ENCODE measurements around the gene ETV6. TPM values are rescaled to one million over a fixed set of nuclear protein-coding genes. Genes with fewer than 3 reads are reported as not detected.

ETV6 gene
- total RNA-seq, 1 experiment from 2014 or later: 14.1 TPM

DNA sequence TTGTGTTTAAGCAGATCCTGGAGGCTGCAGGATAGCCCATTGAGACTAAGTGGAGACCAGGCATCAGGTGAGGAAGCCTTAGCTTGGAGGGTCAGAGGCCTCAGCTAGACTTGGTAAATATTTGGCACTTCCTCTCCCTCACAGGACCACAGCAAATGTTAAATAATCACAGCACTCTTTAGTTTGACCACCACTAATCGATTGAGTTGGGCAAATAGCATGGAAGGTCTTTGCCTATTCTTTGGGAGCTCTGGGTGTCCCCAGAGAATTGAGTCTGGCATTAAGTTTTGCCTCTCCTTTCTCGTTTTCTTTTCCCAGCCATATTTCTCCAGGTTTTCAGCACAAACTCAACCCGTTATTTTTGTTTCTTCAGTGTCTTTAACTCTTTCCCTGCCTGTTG, 61.4 kb downstream of the ETV6 start:
- Histone ChIP-seq H3K4me2 (ENCODE audit: low read length) (no peak overlapping the region), H3K9me3 (ENCODE audit: control insufficient read depth in 1 of 2, insufficient read depth in 1 of 2, low read depth in 1 of 2, low read length in 2 of 2) (no peaks in the 10 kb centered on the region), H3K9ac (ENCODE audit: low read length) (no peak overlapping the region), H4K20me1 (ENCODE audit: insufficient read depth) (no peaks in the 10 kb centered on the region), H3K79me2 (ENCODE audit: insufficient read depth, low read length) (no peaks in the 10 kb centered on the region), H3K27ac (ENCODE audit: low read depth, low read length) (no peak overlapping the region), H3K27me3 (ENCODE audit: insufficient read depth, low read length) (no peaks in the 10 kb centered on the region), H2AFZ (ENCODE audit: low read depth, low read length, poor library complexity, severe bottlenecking) (no peak overlapping the region), H3K4me3 (replicated peaks in 1 of 2; ENCODE audit: low read depth in 1 of 2, low read length in 2 of 2) (no peak overlapping the region), H3K9me2 (ENCODE audit: insufficient read depth) (no peaks in the 10 kb centered on the region), H3K36me3 (ENCODE audit: control insufficient read depth in 1 of 2, insufficient read depth in 2 of 2, low read length in 2 of 2) (no peaks in the 10 kb centered on the region), H3K4me1 (ENCODE audit: control insufficient read depth in 1 of 2, insufficient read depth in 2 of 2, low read length in 2 of 2) (no peaks in the 10 kb centered on the region)
- intact Hi-C loops (cut with micrococcal nuclease): no loop called here
- ChIA-PET POLR2A (no interaction called here), RAD21 (ENCODE audit: low non-redundant PET in 1 of 2, low total read pairs in 2 of 2, uncharacterized antibody in 2 of 2, unreplicated experiment in 2 of 2) (no interaction called here), CTCF (no interaction called here)
- no TSS peak for BruUV-seq (replicated peaks)
- DNase-seq (ENCODE audit: low read depth, low spot score): no peak
- TF ChIP-seq FOSL1 (IDR thresholded peaks at IDR 0.05; ENCODE audit: low read depth) (no peak), CEBPB (IDR thresholded peaks at IDR 0.05; ENCODE audit: low read depth) (no peak), SRF (IDR thresholded peaks at IDR 0.05; ENCODE audit: low read depth) (no peak), EGR1 (IDR thresholded peaks at IDR 0.05; ENCODE audit: low read depth) (no peak), RAD21 (IDR thresholded peaks at IDR 0.05; ENCODE audit: low read depth) (no peak), EZH2 (IDR thresholded peaks at IDR 0.05) (no peak), POLR2AphosphoS5 (IDR thresholded peaks at IDR 0.05; ENCODE audit: low read depth, low read length) (no peak), JUND (IDR thresholded peaks at IDR 0.05) (no peak)
- TF ChIP-seq, protein P1, sequence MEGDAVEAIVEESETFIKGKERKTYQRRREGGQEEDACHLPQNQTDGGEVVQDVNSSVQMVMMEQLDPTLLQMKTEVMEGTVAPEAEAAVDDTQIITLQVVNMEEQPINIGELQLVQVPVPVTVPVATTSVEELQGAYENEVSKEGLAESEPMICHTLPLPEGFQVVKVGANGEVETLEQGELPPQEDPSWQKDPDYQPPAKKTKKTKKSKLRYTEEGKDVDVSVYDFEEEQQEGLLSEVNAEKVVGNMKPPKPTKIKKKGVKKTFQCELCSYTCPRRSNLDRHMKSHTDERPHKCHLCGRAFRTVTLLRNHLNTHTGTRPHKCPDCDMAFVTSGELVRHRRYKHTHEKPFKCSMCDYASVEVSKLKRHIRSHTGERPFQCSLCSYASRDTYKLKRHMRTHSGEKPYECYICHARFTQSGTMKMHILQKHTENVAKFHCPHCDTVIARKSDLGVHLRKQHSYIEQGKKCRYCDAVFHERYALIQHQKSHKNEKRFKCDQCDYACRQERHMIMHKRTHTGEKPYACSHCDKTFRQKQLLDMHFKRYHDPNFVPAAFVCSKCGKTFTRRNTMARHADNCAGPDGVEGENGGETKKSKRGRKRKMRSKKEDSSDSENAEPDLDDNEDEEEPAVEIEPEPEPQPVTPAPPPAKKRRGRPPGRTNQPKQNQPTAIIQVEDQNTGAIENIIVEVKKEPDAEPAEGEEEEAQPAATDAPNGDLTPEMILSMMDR (IDR thresholded peaks at IDR 0.05 in 2 of 3, conservative IDR thresholded peaks at IDR 0.05 in 1 of 3; ENCODE audit: borderline replicate concordance in 1 of 3, insufficient read depth in 1 of 3, low read depth in 2 of 3, low read length in 2 of 3): no peak
- no peak for ATAC-seq

DNA sequence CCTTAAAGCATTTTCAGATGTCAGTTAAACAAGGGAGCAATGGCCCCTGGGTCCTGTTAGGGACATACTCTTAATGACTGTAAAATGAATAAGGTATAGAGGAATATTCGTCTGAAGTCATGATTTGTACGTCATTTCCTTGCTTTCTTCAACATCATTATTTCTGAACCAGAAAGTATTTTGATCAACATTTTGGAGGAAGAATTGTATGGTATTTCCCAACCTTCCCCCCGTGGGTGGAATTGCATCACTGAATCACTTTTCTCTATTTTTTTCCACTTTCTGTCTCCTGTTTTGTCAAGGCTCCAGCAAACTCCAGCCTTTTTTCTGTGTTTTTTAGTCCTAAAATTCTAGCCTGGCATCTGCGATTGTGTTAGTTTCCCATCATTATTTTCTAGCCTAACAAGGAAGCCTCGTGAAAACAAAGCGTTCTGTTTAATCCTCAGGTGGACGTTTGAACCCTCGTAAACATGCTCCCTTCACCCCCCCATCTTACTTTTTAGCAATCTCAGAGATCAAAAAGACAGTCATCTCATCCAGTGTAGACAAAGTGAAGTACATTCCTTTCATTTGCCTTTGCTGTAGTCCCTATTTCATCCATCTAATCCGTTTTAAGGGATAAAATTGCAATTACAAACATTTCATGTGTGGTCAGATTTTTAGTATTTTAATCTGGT, 62.3 kb downstream of the ETV6 start:
- intact Hi-C loops (cut with micrococcal nuclease): no loop called here
- no peaks in the 10 kb centered on the region for H3K79me2 ChIP-seq (ENCODE audit: insufficient read depth, low read length)
- H3K4me1 ChIP-seq (ENCODE audit: control insufficient read depth in 1 of 2, insufficient read depth in 2 of 2, low read length in 2 of 2): no peaks in the 10 kb centered on the region
- H3K36me3 ChIP-seq (ENCODE audit: control insufficient read depth in 1 of 2, insufficient read depth in 2 of 2, low read length in 2 of 2): no peaks in the 10 kb centered on the region
- no peak overlapping the region for H3K9ac ChIP-seq (ENCODE audit: low read length)
- ChIA-PET CTCF (no interaction called here), RAD21 (ENCODE audit: low non-redundant PET in 1 of 2, low total read pairs in 2 of 2, uncharacterized antibody in 2 of 2, unreplicated experiment in 2 of 2) (no interaction called here), POLR2A (no interaction called here)
- TF ChIP-seq, protein P2, sequence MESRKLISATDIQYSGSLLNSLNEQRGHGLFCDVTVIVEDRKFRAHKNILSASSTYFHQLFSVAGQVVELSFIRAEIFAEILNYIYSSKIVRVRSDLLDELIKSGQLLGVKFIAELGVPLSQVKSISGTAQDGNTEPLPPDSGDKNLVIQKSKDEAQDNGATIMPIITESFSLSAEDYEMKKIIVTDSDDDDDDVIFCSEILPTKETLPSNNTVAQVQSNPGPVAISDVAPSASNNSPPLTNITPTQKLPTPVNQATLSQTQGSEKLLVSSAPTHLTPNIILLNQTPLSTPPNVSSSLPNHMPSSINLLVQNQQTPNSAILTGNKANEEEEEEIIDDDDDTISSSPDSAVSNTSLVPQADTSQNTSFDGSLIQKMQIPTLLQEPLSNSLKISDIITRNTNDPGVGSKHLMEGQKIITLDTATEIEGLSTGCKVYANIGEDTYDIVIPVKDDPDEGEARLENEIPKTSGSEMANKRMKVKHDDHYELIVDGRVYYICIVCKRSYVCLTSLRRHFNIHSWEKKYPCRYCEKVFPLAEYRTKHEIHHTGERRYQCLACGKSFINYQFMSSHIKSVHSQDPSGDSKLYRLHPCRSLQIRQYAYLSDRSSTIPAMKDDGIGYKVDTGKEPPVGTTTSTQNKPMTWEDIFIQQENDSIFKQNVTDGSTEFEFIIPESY (IDR thresholded peaks at IDR 0.05; ENCODE audit: extremely low read depth, insufficient replicate concordance, low read length): no peak
- TF ChIP-seq RAD21 (IDR thresholded peaks at IDR 0.05; ENCODE audit: low read depth) (no peak), POLR2A (IDR thresholded peaks at IDR 0.05; ENCODE audit: borderline replicate concordance, extremely low read depth, insufficient read depth, insufficient read length) (no peak), JUND (IDR thresholded peaks at IDR 0.05) (no peak), SRF (IDR thresholded peaks at IDR 0.05; ENCODE audit: low read depth) (no peak), ZNF274 (IDR thresholded peaks at IDR 0.05; ENCODE audit: low read depth, low read length) (no peak)
- TF ChIP-seq, protein P3, sequence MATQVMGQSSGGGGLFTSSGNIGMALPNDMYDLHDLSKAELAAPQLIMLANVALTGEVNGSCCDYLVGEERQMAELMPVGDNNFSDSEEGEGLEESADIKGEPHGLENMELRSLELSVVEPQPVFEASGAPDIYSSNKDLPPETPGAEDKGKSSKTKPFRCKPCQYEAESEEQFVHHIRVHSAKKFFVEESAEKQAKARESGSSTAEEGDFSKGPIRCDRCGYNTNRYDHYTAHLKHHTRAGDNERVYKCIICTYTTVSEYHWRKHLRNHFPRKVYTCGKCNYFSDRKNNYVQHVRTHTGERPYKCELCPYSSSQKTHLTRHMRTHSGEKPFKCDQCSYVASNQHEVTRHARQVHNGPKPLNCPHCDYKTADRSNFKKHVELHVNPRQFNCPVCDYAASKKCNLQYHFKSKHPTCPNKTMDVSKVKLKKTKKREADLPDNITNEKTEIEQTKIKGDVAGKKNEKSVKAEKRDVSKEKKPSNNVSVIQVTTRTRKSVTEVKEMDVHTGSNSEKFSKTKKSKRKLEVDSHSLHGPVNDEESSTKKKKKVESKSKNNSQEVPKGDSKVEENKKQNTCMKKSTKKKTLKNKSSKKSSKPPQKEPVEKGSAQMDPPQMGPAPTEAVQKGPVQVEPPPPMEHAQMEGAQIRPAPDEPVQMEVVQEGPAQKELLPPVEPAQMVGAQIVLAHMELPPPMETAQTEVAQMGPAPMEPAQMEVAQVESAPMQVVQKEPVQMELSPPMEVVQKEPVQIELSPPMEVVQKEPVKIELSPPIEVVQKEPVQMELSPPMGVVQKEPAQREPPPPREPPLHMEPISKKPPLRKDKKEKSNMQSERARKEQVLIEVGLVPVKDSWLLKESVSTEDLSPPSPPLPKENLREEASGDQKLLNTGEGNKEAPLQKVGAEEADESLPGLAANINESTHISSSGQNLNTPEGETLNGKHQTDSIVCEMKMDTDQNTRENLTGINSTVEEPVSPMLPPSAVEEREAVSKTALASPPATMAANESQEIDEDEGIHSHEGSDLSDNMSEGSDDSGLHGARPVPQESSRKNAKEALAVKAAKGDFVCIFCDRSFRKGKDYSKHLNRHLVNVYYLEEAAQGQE (IDR thresholded peaks at IDR 0.05; ENCODE audit: low read depth): no peak
- no peak for ATAC-seq
- no peaks in the 10 kb centered on the region for H3K9me2 ChIP-seq (ENCODE audit: insufficient read depth)
- no peak overlapping the region for H3K4me3 ChIP-seq (replicated peaks in 1 of 2; ENCODE audit: low read depth in 1 of 2, low read length in 2 of 2)
- no peaks in the 10 kb centered on the region for H3K9me3 ChIP-seq (ENCODE audit: control insufficient read depth in 1 of 2, insufficient read depth in 1 of 2, low read depth in 1 of 2, low read length in 2 of 2)
- no peak overlapping the region for H3K27ac ChIP-seq (ENCODE audit: low read depth, low read length)
- H2AFZ ChIP-seq (ENCODE audit: low read depth, low read length, poor library complexity, severe bottlenecking): no peak overlapping the region
- no peaks in the 10 kb centered on the region for H3K27me3 ChIP-seq (ENCODE audit: insufficient read depth, low read length)
- no peaks in the 10 kb centered on the region for H4K20me1 ChIP-seq (ENCODE audit: insufficient read depth)
- no peak for DNase-seq (ENCODE audit: low read depth, low spot score)
- no TSS peak for BruUV-seq (replicated peaks)
- H3K4me2 ChIP-seq (ENCODE audit: low read length): no peak overlapping the region
